WTC11 (cell line): ENCODE results near the gene CDC45. TPM values are rescaled to one million over a fixed set of nuclear protein-coding genes. Genes with fewer than 3 reads are reported as not detected.

ENCODE experiments used
- ATAC-seq: fragments of 200-7000 bp; cut with Tn5 transposase; 2 replicates; pipeline ENCODE4 v1.10.0; 2021; ENCODE audit warnings: mild to moderate bottlenecking, moderate library complexity
- CTCF ChIA-PET: fragments of 300-600 bp; sonication (Branson Sonifier 250); formaldehyde crosslinking; loops from one replicate; lab custom pipeline; 2021; ENCODE audit warnings: antibody characterized with exemption; lab: Charles Lee
- POLR2A ChIA-PET: fragments of 350-600 bp; sonication (Branson Sonifier 250); formaldehyde crosslinking; loops from one replicate; lab custom pipeline; 2021; ENCODE audit warnings: antibody characterized with exemption; lab: Charles Lee
- DNase-seq: peaks from one replicate; pipeline ENCODE4 v3.0.0; 2021; ENCODE audit warnings: low spot score
- H3K27ac Mint-ChIP-seq: 2 replicates; pipeline ENCODE4 v1.8.0; 2021; ENCODE audit warnings: mixed read lengths
- H3K27me3 Mint-ChIP-seq: 2 replicates; pipeline ENCODE4 v1.8.0; 2021; ENCODE audit warnings: low read depth, mild to moderate bottlenecking, moderate library complexity, mixed read lengths
- H3K36me3 Mint-ChIP-seq: 2 replicates; pipeline ENCODE4 v1.8.0; 2021; ENCODE audit warnings: mixed read lengths
- H3K4me1 Mint-ChIP-seq: 2 replicates; pipeline ENCODE4 v1.8.0; 2022; ENCODE audit warnings: mixed read lengths
- H3K4me3 Mint-ChIP-seq: 2 replicates; pipeline ENCODE4 v1.8.0; 2021; ENCODE audit warnings: mild to moderate bottlenecking, moderate library complexity, mixed read lengths
- H3K9me3 Mint-ChIP-seq: 2 replicates; pipeline ENCODE4 v1.8.0; 2021; ENCODE audit warnings: mixed read lengths
- AFF4 ChIP-seq: sonication (generic); formaldehyde crosslinking; IDR thresholded peaks from 2 replicates; pipeline ENCODE4 v1.8.1; 2023; ENCODE audit warnings: mild to moderate bottlenecking, missing genetic modification reagents, borderline replicate concordance
- AR ChIP-seq: fragments of 250-450 bp; sonication (Bioruptor Pico); IDR thresholded peaks from 2 replicates; pipeline ENCODE4 v1.9.0; 2021; ENCODE audit warnings: mild to moderate bottlenecking
- ATF1 ChIP-seq: sonication (generic); formaldehyde crosslinking; IDR thresholded peaks from 2 replicates; pipeline ENCODE4 v1.8.1; 2023; ENCODE audit warnings: mild to moderate bottlenecking, moderate library complexity, missing genetic modification reagents
- CREB1 ChIP-seq: sonication (generic); formaldehyde crosslinking; IDR thresholded peaks from 2 replicates; pipeline ENCODE4 v1.8.0; 2023; ENCODE audit warnings: mild to moderate bottlenecking, missing genetic modification reagents
- CREM ChIP-seq: sonication (generic); formaldehyde crosslinking; IDR thresholded peaks from 2 replicates; pipeline ENCODE4 v1.8.1; 2022; ENCODE audit warnings: mild to moderate bottlenecking, missing genetic modification reagents, moderate library complexity
- EMX1 ChIP-seq: fragments of 250-450 bp; sonication (Bioruptor Pico); IDR thresholded peaks from 2 replicates; pipeline ENCODE4 v1.8.0; 2021; ENCODE audit warnings: mild to moderate bottlenecking
- FOXK1 ChIP-seq: sonication (generic); formaldehyde crosslinking; IDR thresholded peaks from 2 replicates; pipeline ENCODE4 v1.8.0; 2022; ENCODE audit warnings: mild to moderate bottlenecking, moderate library complexity, missing genetic modification reagents
- JAZF1 ChIP-seq: fragments of 250-450 bp; sonication (Bioruptor Pico); IDR thresholded peaks from 2 replicates; pipeline ENCODE4 v1.9.0; 2021; ENCODE audit warnings: moderate library complexity, mild to moderate bottlenecking, inconsistent platforms
- KAT7 ChIP-seq: sonication (generic); formaldehyde crosslinking; IDR thresholded peaks from 2 replicates; pipeline ENCODE4 v1.8.1; 2023; ENCODE audit warnings: missing genetic modification reagents, mild to moderate bottlenecking, borderline replicate concordance
- MXD4 ChIP-seq: fragments of 250-450 bp; sonication (Bioruptor Pico); IDR thresholded peaks from 2 replicates; pipeline ENCODE4 v1.8.0; 2021; ENCODE audit warnings: mild to moderate bottlenecking, moderate library complexity, borderline replicate concordance
- NFE2L1 ChIP-seq: sonication (generic); formaldehyde crosslinking; IDR thresholded peaks from 2 replicates; pipeline ENCODE4 v1.8.1; 2023; ENCODE audit warnings: missing genetic modification reagents
- NFYB ChIP-seq: sonication (generic); formaldehyde crosslinking; conservative IDR thresholded peaks from 2 replicates; pipeline ENCODE4 v1.8.0; 2022; ENCODE audit warnings: low read depth, missing genetic modification reagents
- NR2C2 ChIP-seq: sonication (generic); formaldehyde crosslinking; IDR thresholded peaks from 2 replicates; pipeline ENCODE4 v1.8.0; 2022; ENCODE audit warnings: mild to moderate bottlenecking, missing genetic modification reagents
- NR3C1 ChIP-seq: sonication (generic); formaldehyde crosslinking; conservative IDR thresholded peaks from 2 replicates; pipeline ENCODE4 v1.8.1; 2023; ENCODE audit warnings: low read depth, mild to moderate bottlenecking, missing genetic modification reagents
- OVOL2 ChIP-seq: fragments of 250-450 bp; sonication (Bioruptor Pico); IDR thresholded peaks from 2 replicates; pipeline ENCODE4 v1.9.0; 2021; ENCODE audit warnings: mild to moderate bottlenecking, borderline replicate concordance
- STAT6 ChIP-seq: sonication (generic); formaldehyde crosslinking; conservative IDR thresholded peaks from 2 replicates; pipeline ENCODE4 v1.8.1; 2023; ENCODE audit warnings: mild to moderate bottlenecking, low read depth, missing genetic modification reagents, moderate library complexity
- TP53 ChIP-seq: sonication (generic); formaldehyde crosslinking; IDR thresholded peaks from 2 replicates; pipeline ENCODE4 v1.8.1; 2023; ENCODE audit warnings: mild to moderate bottlenecking, missing genetic modification reagents
- ZBTB21 ChIP-seq: sonication (generic); formaldehyde crosslinking; IDR thresholded peaks from 2 replicates; pipeline ENCODE4 v1.8.1; 2023; ENCODE audit warnings: mild to moderate bottlenecking, missing genetic modification reagents, borderline replicate concordance
- ZNF219 ChIP-seq: sonication (generic); formaldehyde crosslinking; IDR thresholded peaks from 2 replicates; pipeline ENCODE4 v1.8.0; 2023; ENCODE audit warnings: missing genetic modification reagents, mild to moderate bottlenecking, borderline replicate concordance
- total RNA-seq: library from RNA; stranded (reverse); gene quantifications from 3 replicates; pipeline ENCODE4 v1.2.3, GENCODE V29; 2021
- TF ChIP-seq, protein P1 (sequence below): sonication (generic); formaldehyde crosslinking; IDR thresholded peaks from 2 replicates; pipeline ENCODE4 v1.8.0; 2022; ENCODE audit warnings: mild to moderate bottlenecking, missing genetic modification reagents
- TF ChIP-seq, protein P2 (sequence below): fragments of 250-450 bp; sonication (Bioruptor Pico); conservative IDR thresholded peaks from 2 replicates; pipeline ENCODE4 v1.9.0; 2021; ENCODE audit warnings: mild to moderate bottlenecking

CDC45 gene
- total RNA-seq, 1 experiment from 2014 or later = 38.1 TPM

- TF ChIP-seq AFF4 (CRISPR knock-in tag) (no peak), NFYB (CRISPR knock-in tag) (no peak), EMX1 (CRISPR knock-in tag) (no peak), ZNF219 (CRISPR knock-in tag) (no peak), KAT7 (CRISPR knock-in tag) (no peak), NR3C1 (CRISPR knock-in tag) (no peak), CREM (no peak)
Measured at GRCh38 chr22:19440411-19441195, 39.1 kb upstream of the CDC45 start (continued).

- H3K27ac Mint-ChIP-seq = no peak overlapping the region
- TF ChIP-seq, protein P1, sequence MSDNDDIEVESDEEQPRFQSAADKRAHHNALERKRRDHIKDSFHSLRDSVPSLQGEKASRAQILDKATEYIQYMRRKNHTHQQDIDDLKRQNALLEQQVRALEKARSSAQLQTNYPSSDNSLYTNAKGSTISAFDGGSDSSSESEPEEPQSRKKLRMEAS (CRISPR knock-in tag) = no peak
- no peak for TF ChIP-seq NR3C1 (CRISPR knock-in tag)
- TF ChIP-seq ZBTB21 (CRISPR knock-in tag) = no peak
- peaks cover 14% of the 10 kb centered on the region for H3K36me3 Mint-ChIP-seq
- ATAC-seq (no peak), DNase-seq (no peak)
- peaks cover 9% of the 10 kb centered on the region for H3K4me1 Mint-ChIP-seq
- CTCF ChIA-PET = no interaction called here
- POLR2A ChIA-PET = no interaction called here
- H3K4me3 Mint-ChIP-seq = no peak overlapping the region
- no peaks in the 10 kb centered on the region for H3K9me3 Mint-ChIP-seq
- H3K27me3 Mint-ChIP-seq = peaks cover 8% of the 10 kb centered on the region
Measured at GRCh38 chr22:19442166-19442565, 37.6 kb upstream of the CDC45 start.

DNA sequence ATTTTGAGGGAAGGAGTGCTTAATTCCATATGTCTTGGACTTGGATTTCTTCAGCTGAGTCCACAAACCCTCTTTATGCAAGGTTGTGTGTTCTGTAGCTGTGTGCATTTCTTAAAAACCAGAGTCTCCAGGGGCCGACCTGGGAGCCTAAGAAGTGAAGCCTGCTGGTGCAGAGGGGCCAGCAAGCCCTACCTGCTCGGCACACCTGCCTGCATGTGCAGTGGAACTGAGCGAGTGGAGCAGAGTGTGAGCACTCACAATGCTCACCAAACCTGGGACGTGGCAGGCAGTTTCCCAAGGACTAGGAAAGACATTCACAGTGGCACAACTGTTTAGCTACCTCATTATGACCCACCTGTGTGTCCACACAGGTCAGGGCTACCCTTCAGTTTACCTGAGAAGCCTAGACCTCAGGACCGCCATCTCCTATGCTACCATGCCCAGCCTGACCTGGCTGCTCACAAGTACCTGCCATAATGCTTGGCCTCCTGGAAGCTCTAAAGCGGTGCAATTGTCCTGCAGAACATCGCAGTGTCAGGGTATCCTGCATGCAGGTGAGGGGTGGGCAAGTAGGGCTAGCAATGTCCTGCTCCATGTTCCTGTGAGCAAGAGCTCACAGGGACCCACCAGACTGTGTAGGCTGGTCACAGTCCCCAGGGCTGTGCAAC is 36.0 kb upstream of the CDC45 start:
- Mint-ChIP-seq H3K27ac (no peak overlapping the region), H3K27me3 (peaks cover 8% of the 10 kb centered on the region), H3K36me3 (peaks cover 14% of the 10 kb centered on the region), H3K4me3 (no peak overlapping the region), H3K9me3 (no peaks in the 10 kb centered on the region), H3K4me1 (peaks cover 15% of the 10 kb centered on the region)
- POLR2A ChIA-PET = no interaction called here
- CTCF ChIA-PET = interaction anchor here (1.4 kb wide), 1 partner anchor 30 kb away, joined by 5 read pairs; no protein-coding TSS in a partner anchor
- DNase-seq (no peak), ATAC-seq (no peak)
- no peak for TF ChIP-seq FOXK1 (CRISPR knock-in tag)
- TF ChIP-seq NR2C2 (CRISPR knock-in tag) = no peak
- no peak for TF ChIP-seq NFE2L1 (CRISPR knock-in tag)
- TF ChIP-seq, protein P2, sequence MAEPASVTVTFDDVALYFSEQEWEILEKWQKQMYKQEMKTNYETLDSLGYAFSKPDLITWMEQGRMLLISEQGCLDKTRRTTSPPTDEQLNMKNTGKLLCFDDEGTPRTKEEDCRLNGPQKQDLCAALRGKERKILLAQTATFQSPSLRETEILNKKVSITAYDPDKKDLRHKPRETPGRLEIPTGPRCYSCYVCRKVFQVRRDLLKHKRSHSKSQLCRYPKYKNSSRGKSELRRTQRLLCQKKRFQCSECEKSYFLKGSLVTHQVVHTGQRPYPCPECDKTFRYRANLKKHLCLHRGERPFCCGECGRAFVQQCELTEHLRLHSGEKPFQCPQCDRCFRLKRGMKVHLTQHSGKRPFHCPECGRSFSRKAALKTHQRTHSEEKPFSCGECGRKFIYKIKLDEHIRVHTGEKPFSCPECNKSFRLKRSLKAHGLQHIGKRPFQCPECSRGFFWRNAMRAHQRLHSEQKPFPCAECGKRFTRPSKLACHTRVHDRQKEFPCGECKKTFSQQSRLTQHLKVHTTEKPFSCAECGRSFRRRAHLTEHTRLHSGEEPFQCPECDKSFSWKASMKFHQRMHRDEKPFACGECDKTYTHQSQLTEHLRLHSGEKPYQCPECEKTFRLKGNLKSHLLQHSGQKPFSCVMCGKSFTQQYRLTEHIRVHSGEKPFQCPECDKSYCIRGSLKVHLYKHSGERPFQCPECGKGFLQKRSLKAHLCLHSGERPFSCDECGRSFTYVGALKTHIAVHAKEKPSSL = no peak
- TF ChIP-seq ATF1 (CRISPR knock-in tag) = no peak
- no peak for TF ChIP-seq TP53
- TF ChIP-seq AR (CRISPR knock-in tag) = no peak
- no peak for TF ChIP-seq MXD4
- TF ChIP-seq OVOL2 (CRISPR knock-in tag) = no peak
- no peak for TF ChIP-seq CREB1 (CRISPR knock-in tag)
- TF ChIP-seq JAZF1 (CRISPR knock-in tag) = no peak
- TF ChIP-seq STAT6 (CRISPR knock-in tag) = no peak
